Cardiac muscle cell (in vitro differentiated cells and primary cell): ENCODE data around the gene PTPRN. TPM values are rescaled to one million over a fixed set of nuclear protein-coding genes. Genes with fewer than 3 reads are reported as not detected.
A peak's percentile ranks its signal among the peaks of the same experiment; 100 is the strongest.

Source experiments
- DNase-seq, 2 donors: peaks; one replicate each; pipeline versions ENCODE4 v3.0.0 to v3.0.0-alpha.2; 2010 to 2017; ENCODE audit warnings: low read depth in 1 of 2, low spot score in 1 of 2
- H3K27ac ChIP-seq: fragments of 200-600 bp; sonication (generic); 2 replicates; pipeline ENCODE4 v1.5.1; 2016
- H3K27me3 ChIP-seq: fragments of 200-600 bp; sonication (generic); 2 replicates; pipeline ENCODE4 v1.6.0; 2016; ENCODE audit warnings: control low read depth
- H3K36me3 ChIP-seq: fragments of 200-600 bp; sonication (generic); 2 replicates; pipeline ENCODE4 v1.5.1; 2016; ENCODE audit warnings: control low read depth
- H3K4me1 ChIP-seq: fragments of 200-600 bp; sonication (generic); 2 replicates; pipeline ENCODE4 v1.8.1; 2017; ENCODE audit warnings: low read depth, mild to moderate bottlenecking, mixed run types
- H3K4me3 ChIP-seq: fragments of 200-600 bp; sonication (generic); 2 replicates; pipeline ENCODE4 v1.5.1; 2016; ENCODE audit warnings: mild to moderate bottlenecking
- H3K9me3 ChIP-seq: fragments of 200-600 bp; sonication (generic); 2 replicates; pipeline ENCODE4 v1.5.1; 2017; ENCODE audit warnings: low read depth, mild to moderate bottlenecking, control low read depth
- CTCF ChIP-seq: IDR thresholded peaks from 2 replicates; pipeline ENCODE4 v1.5.1; 2012; ENCODE audit warnings: low read depth, mild to moderate bottlenecking, low read length
- polyA plus RNA-seq: library from polyadenylated mRNA; unstranded; fragments of >200 nt; fragmentation: Nextera tagmentation; extraction: Ambion mirVana; gene quantifications from 2 replicates; pipeline ENCODE4 v1.2.1, GENCODE V29; 2016
- total RNA-seq: library from RNA; depleted of rRNA; stranded (reverse); fragments of >200 nt; gene quantifications from 2 replicates; pipeline ENCODE4 v1.2.3, GENCODE V29; 2016

PTPRN gene
- total and polyA plus RNA-seq, 2 experiments from 2014 or later = 0.36 to 1.4 TPM

GRCh38 chr2:219244789-219245147, 64.4 kb downstream of the PTPRN start:
- no peaks in the 10 kb centered on the region for H3K9me3 ChIP-seq
- peak overlapping the region; percentile 75 for H3K4me3 ChIP-seq
- H3K36me3 ChIP-seq = no peaks in the 10 kb centered on the region
- peak overlapping the region; percentile 2 for H3K27ac ChIP-seq
- H3K4me1 ChIP-seq = peaks cover 9% of the 10 kb centered on the region
- no peak for TF ChIP-seq CTCF
- no peaks in the 10 kb centered on the region for H3K27me3 ChIP-seq
- DNase-seq = no peak

- Histone ChIP-seq H3K36me3 (no peaks in the 10 kb centered on the region), H3K9me3 (no peaks in the 10 kb centered on the region), H3K4me3 (no peak overlapping the region), H3K27ac (no peak overlapping the region), H3K27me3 (no peaks in the 10 kb centered on the region), H3K4me1 (peaks cover 9% of the 10 kb centered on the region)
- TF ChIP-seq CTCF = no peak
- peak in 1 of 2 donors; percentile 70 for DNase-seq
These were observed 65.9 kb downstream of the PTPRN start for GRCh38 chr2:219243291-219243761.

Other genes starting within 250 kb of the PTPRN start
- not detected in 2 replicates for gene IHH, start 248.5 kb downstream of the PTPRN start, total RNA-seq
- not detected in 2 replicates for gene IHH, start 248.5 kb downstream of the PTPRN start, polyA plus RNA-seq
- 8.4 and 12.9 TPM in 2 replicates for gene NHEJ1, start 148.6 kb downstream of the PTPRN start, total RNA-seq
- 7.7 and 9.4 TPM in 2 replicates for gene NHEJ1, start 148.6 kb downstream of the PTPRN start, polyA plus RNA-seq
- 0.09 TPM in 1 of 2 replicates, not detected in the other for gene SLC23A3, start 139.4 kb downstream of the PTPRN start, total RNA-seq
- 0.11 TPM in 1 of 2 replicates, not detected in the other for gene SLC23A3, start 139.4 kb downstream of the PTPRN start, polyA plus RNA-seq
- gene CNPPD1, start 132.5 kb downstream of the PTPRN start, total RNA-seq = 42.1 and 42.6 TPM in 2 replicates
- gene CNPPD1, start 132.5 kb downstream of the PTPRN start, polyA plus RNA-seq = 70.2 and 81.9 TPM in 2 replicates
- 72.0 and 74.0 TPM in 2 replicates for gene RETREG2, start 131.1 kb downstream of the PTPRN start, total RNA-seq
- 77.6 and 101 TPM in 2 replicates for gene RETREG2, start 131.1 kb downstream of the PTPRN start, polyA plus RNA-seq
- gene ZFAND2B, start 102.6 kb downstream of the PTPRN start, total RNA-seq = 32.6 and 35.4 TPM in 2 replicates
- 49.0 and 54.8 TPM in 2 replicates for gene ZFAND2B, start 102.6 kb downstream of the PTPRN start, polyA plus RNA-seq
- gene ABCB6, start 90.4 kb downstream of the PTPRN start, total RNA-seq = 9.6 and 24.2 TPM in 2 replicates
- gene ABCB6, start 90.4 kb downstream of the PTPRN start, polyA plus RNA-seq = 24.2 and 32.9 TPM in 2 replicates
- gene ATG9A, start 79.8 kb downstream of the PTPRN start, total RNA-seq = 71.4 and 75.1 TPM in 2 replicates
- 74.3 and 85.0 TPM in 2 replicates for gene ATG9A, start 79.8 kb downstream of the PTPRN start, polyA plus RNA-seq
- 100 and 139 TPM in 2 replicates for gene ANKZF1, start 79.6 kb downstream of the PTPRN start, total RNA-seq
- gene ANKZF1, start 79.6 kb downstream of the PTPRN start, polyA plus RNA-seq = 135 and 175 TPM in 2 replicates
- gene GLB1L, start 64.0 kb downstream of the PTPRN start, total RNA-seq = 10.4 TPM in 2 replicates
- gene GLB1L, start 64.0 kb downstream of the PTPRN start, polyA plus RNA-seq = 3.3 and 12.0 TPM in 2 replicates
- 28.5 and 31.6 TPM in 2 replicates for gene STK16, start 63.9 kb downstream of the PTPRN start, total RNA-seq
- 12.1 and 15.8 TPM in 2 replicates for gene STK16, start 63.9 kb downstream of the PTPRN start, polyA plus RNA-seq
- gene TUBA4B, start 56.2 kb downstream of the PTPRN start, total RNA-seq = not detected in 2 replicates
- gene TUBA4B, start 56.2 kb downstream of the PTPRN start, polyA plus RNA-seq = not detected in 2 replicates
- 1.6 and 2.6 TPM in 2 replicates for gene TUBA4A, start 55.5 kb downstream of the PTPRN start, total RNA-seq
- 2.3 and 6.5 TPM in 2 replicates for gene TUBA4A, start 55.5 kb downstream of the PTPRN start, polyA plus RNA-seq
- gene DNAJB2, start 30.0 kb downstream of the PTPRN start, total RNA-seq = 182 and 223 TPM in 2 replicates
- gene DNAJB2, start 30.0 kb downstream of the PTPRN start, polyA plus RNA-seq = 60.6 and 61.0 TPM in 2 replicates
- gene RESP18, start 23.3 kb upstream of the PTPRN start, total RNA-seq = not detected in 2 replicates
- not detected in 2 replicates for gene RESP18, start 23.3 kb upstream of the PTPRN start, polyA plus RNA-seq
- 67.2 and 70.4 TPM in 2 replicates for gene DNPEP, start 78.5 kb upstream of the PTPRN start, total RNA-seq
- 104 and 117 TPM in 2 replicates for gene DNPEP, start 78.5 kb upstream of the PTPRN start, polyA plus RNA-seq
- gene DES, start 109.0 kb upstream of the PTPRN start, total RNA-seq = 37.2 and 47.0 TPM in 2 replicates
- 17.5 and 20.4 TPM in 2 replicates for gene DES, start 109.0 kb upstream of the PTPRN start, polyA plus RNA-seq
- gene SPEG, start 125.4 kb upstream of the PTPRN start, total RNA-seq = 275 and 292 TPM in 2 replicates
- 185 and 188 TPM in 2 replicates for gene SPEG, start 125.4 kb upstream of the PTPRN start, polyA plus RNA-seq
- gene GMPPA, start 189.5 kb upstream of the PTPRN start, total RNA-seq = 35.0 and 45.5 TPM in 2 replicates
- 52.7 and 67.5 TPM in 2 replicates for gene GMPPA, start 189.5 kb upstream of the PTPRN start, polyA plus RNA-seq
- gene ASIC4, start 205.1 kb upstream of the PTPRN start, total RNA-seq = 6.4 and 9.5 TPM in 2 replicates
- gene ASIC4, start 205.1 kb upstream of the PTPRN start, polyA plus RNA-seq = 3.3 and 4.3 TPM in 2 replicates
- 286 and 301 TPM in 2 replicates for gene CHPF, start 234.4 kb upstream of the PTPRN start, total RNA-seq
- gene CHPF, start 234.4 kb upstream of the PTPRN start, polyA plus RNA-seq = 208 and 218 TPM in 2 replicates
- 6.7 and 7.4 TPM in 2 replicates for gene TMEM198, start 234.6 kb upstream of the PTPRN start, total RNA-seq
- 8.2 and 12.2 TPM in 2 replicates for gene TMEM198, start 234.6 kb upstream of the PTPRN start, polyA plus RNA-seq